SK-N-MC (cell line): ENCODE measurements around the gene CFAP46.

Source experiments
- EZH2 ChIP-seq: fragments of 200-600 bp; sonication (generic); IDR thresholded peaks from one replicate; pipeline ENCODE4 v1.6.1; 2017; ENCODE audit warnings: antibody characterized with exemption
- POLR2AphosphoS5 ChIP-seq: IDR thresholded peaks from 2 replicates; pipeline ENCODE4 v1.6.1; 2012; ENCODE audit warnings: mild to moderate bottlenecking, low read depth, low read length, borderline replicate concordance

GRCh38 chr10:132886211-132887099 is 55.9 kb downstream of the CFAP46 start:
- TF ChIP-seq POLR2AphosphoS5 (no peak), EZH2 (no peak)
